Peyer's patch (tissue), 4 donors: ENCODE data around the gene STEAP3.

ENCODE experiments used
- POLR2A ChIP-seq, 2 donors: fragments of 450-650 bp; IDR thresholded peaks; one replicate each; pipeline ENCODE4 v1.5.1; 2017; ENCODE audit warnings: antibody characterized with exemption in 2 of 2, mild to moderate bottlenecking in 2 of 2, moderate library complexity in 2 of 2
- TF ChIP-seq, protein P1 (sequence below), 6 experiments: fragments of 450-650 bp in 4 of 6; fragments of 200-600 bp in 2 of 6; sonication (generic) in 1 of 6; IDR thresholded peaks; one replicate each; pipeline ENCODE4 v1.5.1; 2017 to 2019; ENCODE audit warnings: antibody characterized with exemption in 6 of 6, mild to moderate bottlenecking in 3 of 6, moderate library complexity in 1 of 6

DNA sequence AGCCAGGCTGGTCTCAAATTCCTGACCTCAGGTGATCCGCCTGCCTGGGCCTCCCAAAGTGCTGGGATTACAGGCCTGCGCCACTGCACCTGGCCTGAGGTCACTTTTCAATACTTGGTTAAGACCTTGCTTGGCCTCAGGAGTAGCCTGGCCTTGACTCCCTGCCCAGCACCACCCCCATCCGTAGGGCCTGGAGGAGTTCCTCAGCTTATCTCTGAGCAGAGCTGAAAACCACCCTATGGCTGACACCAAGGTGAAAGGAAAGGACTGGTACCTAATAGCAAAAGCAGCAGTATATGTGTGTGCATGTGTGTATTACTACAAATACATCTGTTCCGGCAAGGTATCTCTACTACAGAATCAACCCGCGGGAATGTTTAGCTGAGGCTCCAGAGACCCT lies 56.0 kb downstream of the STEAP3 start:
- TF ChIP-seq POLR2A (IDR thresholded peaks at IDR 0.05), result no peak
- TF ChIP-seq, protein P1, sequence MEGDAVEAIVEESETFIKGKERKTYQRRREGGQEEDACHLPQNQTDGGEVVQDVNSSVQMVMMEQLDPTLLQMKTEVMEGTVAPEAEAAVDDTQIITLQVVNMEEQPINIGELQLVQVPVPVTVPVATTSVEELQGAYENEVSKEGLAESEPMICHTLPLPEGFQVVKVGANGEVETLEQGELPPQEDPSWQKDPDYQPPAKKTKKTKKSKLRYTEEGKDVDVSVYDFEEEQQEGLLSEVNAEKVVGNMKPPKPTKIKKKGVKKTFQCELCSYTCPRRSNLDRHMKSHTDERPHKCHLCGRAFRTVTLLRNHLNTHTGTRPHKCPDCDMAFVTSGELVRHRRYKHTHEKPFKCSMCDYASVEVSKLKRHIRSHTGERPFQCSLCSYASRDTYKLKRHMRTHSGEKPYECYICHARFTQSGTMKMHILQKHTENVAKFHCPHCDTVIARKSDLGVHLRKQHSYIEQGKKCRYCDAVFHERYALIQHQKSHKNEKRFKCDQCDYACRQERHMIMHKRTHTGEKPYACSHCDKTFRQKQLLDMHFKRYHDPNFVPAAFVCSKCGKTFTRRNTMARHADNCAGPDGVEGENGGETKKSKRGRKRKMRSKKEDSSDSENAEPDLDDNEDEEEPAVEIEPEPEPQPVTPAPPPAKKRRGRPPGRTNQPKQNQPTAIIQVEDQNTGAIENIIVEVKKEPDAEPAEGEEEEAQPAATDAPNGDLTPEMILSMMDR (IDR thresholded peaks at IDR 0.05), result no peak
